Measurements from ENCODE around the gene NUP210L.

Gene NUP210L

GRCh38 chr1:153963850-153964331 is 191.0 kb downstream of the NUP210L start:
- DNase-seq (ENCODE audit: low spot score) = no peak

- peak; percentile 94 for DNase-seq (ENCODE audit: low spot score)
These were observed 191.6 kb downstream of the NUP210L start, which contains the start of gene SLC39A1 for GRCh38 chr1:153963030-153963849. Gene SLC39A1 (minus strand): TSS chr1:153963537. CDS start chr1:153962715, 822 bp downstream.

- DNase-seq (ENCODE audit: low spot score) = peak; percentile 52
These were observed 192.5 kb downstream of the NUP210L start for GRCh38 chr1:153962088-153963029.

GRCh38 chr1:153961421-153961820 is 193.5 kb downstream of the NUP210L start:
- no peak for DNase-seq (ENCODE audit: low spot score)

GRCh38 chr1:153960206-153960605 is 194.7 kb downstream of the NUP210L start:
- no peak for DNase-seq (ENCODE audit: low spot score)

GRCh38 chr1:153959454-153959853 is 195.4 kb downstream of the NUP210L start:
- no peak for DNase-seq (ENCODE audit: low spot score)

- DNase-seq (ENCODE audit: low spot score) = no peak
These were observed 196.0 kb downstream of the NUP210L start for GRCh38 chr1:153958961-153959260.

GRCh38 chr1:153958111-153958960 is 196.5 kb downstream of the NUP210L start, which contains the start of gene CRTC2:
Gene CRTC2 (minus strand): TSS chr1:153958612. CDS start chr1:153958497, 115 bp downstream.
- DNase-seq (ENCODE audit: low spot score) = peak; percentile 98

- no peak for DNase-seq (ENCODE audit: low spot score)
These were observed 197.1 kb downstream of the NUP210L start for GRCh38 chr1:153957744-153958110.

GRCh38 chr1:153956997-153957715 is 197.7 kb downstream of the NUP210L start:
- DNase-seq (ENCODE audit: low spot score) = no peak

- DNase-seq (ENCODE audit: low spot score) = no peak
These were observed 200.0 kb downstream of the NUP210L start for GRCh38 chr1:153954826-153955225.

GRCh38 chr1:153953859-153954365 is 201.0 kb downstream of the NUP210L start:
- no peak for DNase-seq (ENCODE audit: low spot score)

- no peak for DNase-seq (ENCODE audit: low spot score)
These were observed 203.1 kb downstream of the NUP210L start for GRCh38 chr1:153951801-153952200.

GRCh38 chr1:153951183-153951582 is 203.7 kb downstream of the NUP210L start:
- DNase-seq (ENCODE audit: low spot score) = no peak

- DNase-seq (ENCODE audit: low spot score) = peak; percentile 97
These were observed 208.1 kb downstream of the NUP210L start, which contains the start of gene DENND4B for GRCh38 chr1:153946622-153947241. Gene DENND4B (minus strand): TSS chr1:153946718. CDS start chr1:153944374, 2,344 bp downstream.

GRCh38 chr1:153945795-153946621 is 208.9 kb downstream of the NUP210L start:
- DNase-seq (ENCODE audit: low spot score) = peak; percentile 89

GRCh38 chr1:153945131-153945794 is 209.6 kb downstream of the NUP210L start:
- DNase-seq (ENCODE audit: low spot score) = peak; percentile 53

- DNase-seq (ENCODE audit: low spot score) = no peak
These were observed 210.1 kb downstream of the NUP210L start for GRCh38 chr1:153944827-153945117.

Data from AG08396 (cell line).